GDM1 (cell line): Measurements from ENCODE around the gene DGKA.
"Not testable (repeated sequence)": the region's sequence is repeated elsewhere in the genome, so short reads cannot be mapped to it uniquely, and the experiment has no call there.

Source experiments
- DNase-seq: peaks from one replicate; lab custom pipeline; 2025; lab: John Stamatoyannopoulos, UW

DGKA gene

GRCh38 chr12:55999522-55999921 is 68.6 kb downstream of the DGKA start:
- DNase-seq, result not testable (repeated sequence)

GRCh38 chr12:55999999-56000540 is 69.1 kb downstream of the DGKA start:
- DNase-seq, result not testable (repeated sequence)

DNA sequence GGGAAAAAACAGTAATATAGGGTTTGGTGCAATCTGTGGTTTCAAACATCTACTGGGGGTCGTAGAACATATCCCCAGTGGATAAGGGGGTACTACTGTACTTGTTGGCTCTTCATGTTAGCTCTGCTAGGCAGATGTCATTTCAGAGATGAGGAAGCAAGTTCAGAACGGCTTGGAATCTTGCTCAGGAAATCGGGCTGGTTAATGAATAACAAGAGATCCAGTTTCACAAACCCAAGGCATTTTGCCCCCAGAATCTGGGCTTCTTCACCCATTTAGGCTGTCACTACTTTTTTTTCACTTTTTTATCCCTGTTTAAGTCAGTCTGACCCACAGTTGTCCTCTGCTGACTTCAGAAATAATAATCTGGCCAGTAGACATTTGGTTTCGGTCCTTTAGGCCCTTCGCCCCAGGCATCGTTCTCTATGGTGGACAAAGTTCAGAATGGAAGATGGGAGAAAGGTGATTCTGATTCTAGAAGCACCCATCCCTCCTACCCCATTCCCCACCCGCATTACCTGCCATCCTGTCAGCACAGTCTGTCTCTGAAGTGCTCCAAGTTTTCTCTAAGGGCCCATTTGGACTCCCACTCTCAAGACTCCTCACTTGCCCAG is 70.6 kb downstream of the DGKA start:
- no peak for DNase-seq

GRCh38 chr12:56003376-56003775 is 72.4 kb downstream of the DGKA start:
- not testable (repeated sequence) for DNase-seq
